Measurements from ENCODE around the gene PTPRE. TPM values are rescaled to one million over a fixed set of nuclear protein-coding genes. Genes with fewer than 3 reads are reported as not detected.

The PTPRE gene
- total RNA-seq, 3 donors from 2014 or later (not counting 1 experiment from before 2014, with no cell fraction given): 274 to 280 (median 275) TPM

GRCh38 chr10:128040096-128040495, 133.2 kb downstream of the PTPRE start:
- 86% methylated on average over 8 of the region's 8 CpGs for WGBS (ENCODE audit: insufficient coverage)
- H3K9me3 Mint-ChIP-seq: no peaks in the 10 kb centered on the region
- peaks cover 11 to 29% of the 10 kb centered on the region in 2 donors for H3K4me1 Mint-ChIP-seq
- ATAC-seq: no peak
- no peak overlapping the region for H3K27ac ChIP-seq (ENCODE audit: low read length)
- no peak overlapping the region for H3K4me3 ChIP-seq (ENCODE audit: low read length)
- no peak overlapping the region for H3K4me3 Mint-ChIP-seq
- TF ChIP-seq CTCF (IDR thresholded peaks at IDR 0.05): no peak
- intact Hi-C loops (cut with micrococcal nuclease): no loop called here
- no peaks in the 10 kb centered on the region for H3K36me3 ChIP-seq (ENCODE audit: control insufficient read depth, insufficient read depth, low read length)
- DNase-seq: no peak
- no peaks in the 10 kb centered on the region for H3K27me3 ChIP-seq (ENCODE audit: control insufficient read depth, insufficient read depth, low read length)
- peak overlapping the region in 1 of 2 donors; percentile 33 for H3K27ac Mint-ChIP-seq
- H3K36me3 Mint-ChIP-seq: no peaks in the 10 kb centered on the region
- H3K27me3 Mint-ChIP-seq (ENCODE audit: low read depth in 2 of 2): no peaks in the 10 kb centered on the region
- no peaks in the 10 kb centered on the region for H3K9me3 ChIP-seq (ENCODE audit: control insufficient read depth, insufficient read depth, low read length)
- peaks cover 27% of the 10 kb centered on the region for H3K4me1 ChIP-seq (ENCODE audit: control insufficient read depth, insufficient read depth, low read length)

GRCh38 chr10:128040681-128041080, 133.8 kb downstream of the PTPRE start:
- no peaks in the 10 kb centered on the region for H3K27me3 Mint-ChIP-seq (ENCODE audit: low read depth in 2 of 2)
- Histone ChIP-seq H3K36me3 (ENCODE audit: control insufficient read depth, insufficient read depth, low read length) (no peaks in the 10 kb centered on the region), H3K27ac (ENCODE audit: low read length) (no peak overlapping the region), H3K4me3 (ENCODE audit: low read length) (no peak overlapping the region), H3K4me1 (ENCODE audit: control insufficient read depth, insufficient read depth, low read length) (peaks cover 29% of the 10 kb centered on the region), H3K9me3 (ENCODE audit: control insufficient read depth, insufficient read depth, low read length) (no peaks in the 10 kb centered on the region), H3K27me3 (ENCODE audit: control insufficient read depth, insufficient read depth, low read length) (no peaks in the 10 kb centered on the region)
- ATAC-seq (no peak), DNase-seq (no peak)
- intact Hi-C loops (cut with micrococcal nuclease): no loop called here
- no peaks in the 10 kb centered on the region for H3K36me3 Mint-ChIP-seq
- H3K9me3 Mint-ChIP-seq: no peaks in the 10 kb centered on the region
- peaks cover 11 to 32% of the 10 kb centered on the region in 2 donors for H3K4me1 Mint-ChIP-seq
- H3K27ac Mint-ChIP-seq: no peak overlapping the region
- 96% methylated on average over 6 of the region's 8 CpGs for WGBS (ENCODE audit: insufficient coverage)
- no peak overlapping the region for H3K4me3 Mint-ChIP-seq
- TF ChIP-seq CTCF (IDR thresholded peaks at IDR 0.05): no peak

- ATAC-seq: peak; percentile 88 to 95 (median 93)
- Histone ChIP-seq H3K9me3 (ENCODE audit: control insufficient read depth, insufficient read depth, low read length) (no peaks in the 10 kb centered on the region), H3K4me3 (ENCODE audit: low read length) (no peak overlapping the region), H3K36me3 (ENCODE audit: control insufficient read depth, insufficient read depth, low read length) (no peaks in the 10 kb centered on the region), H3K4me1 (ENCODE audit: control insufficient read depth, insufficient read depth, low read length) (peaks cover 42% of the 10 kb centered on the region), H3K27ac (ENCODE audit: low read length) (peak overlapping the region; percentile 78), H3K27me3 (ENCODE audit: control insufficient read depth, insufficient read depth, low read length) (no peaks in the 10 kb centered on the region)
- Mint-ChIP-seq H3K36me3 (no peaks in the 10 kb centered on the region), H3K4me1 (peaks cover 17 to 38% of the 10 kb centered on the region in 2 donors), H3K27ac (peak overlapping the region; percentile 83 to 90), H3K4me3 (peak overlapping the region; percentile 53), H3K9me3 (no peaks in the 10 kb centered on the region), H3K27me3 (ENCODE audit: low read depth in 2 of 2) (no peaks in the 10 kb centered on the region)
- intact Hi-C loops (cut with micrococcal nuclease): no loop called here
- peak; percentile 52 to 68 for DNase-seq
- WGBS (ENCODE audit: insufficient coverage): 52% methylated on average over 17 of the region's 17 CpGs
- no peak for TF ChIP-seq CTCF (IDR thresholded peaks at IDR 0.05)
Measured at GRCh38 chr10:128042131-128042610, 135.3 kb downstream of the PTPRE start.
